Natural killer cell (primary cell): Measurements from ENCODE around the gene P2RX6. TPM values are rescaled to one million over a fixed set of nuclear protein-coding genes. Genes with fewer than 3 reads are reported as not detected.

Experiments used
- ATAC-seq, 3 donors: fragments of 150-1000 bp in 2 of 3; fragments of 200-7000 bp in 1 of 3; cut with Tn5 transposase; 1 replicate in 1 of 3; 2 replicates in 2 of 3; pipeline ENCODE4 v1.10.0; 2021; ENCODE audit warnings: mild to moderate bottlenecking in 2 of 3, moderate library complexity in 2 of 3
- DNase-seq, 2 donors: peaks; one replicate each; pipeline versions ENCODE4 v3.0.0 to v3.0.0-alpha.2; 2013 to 2021; ENCODE audit warnings: mixed read lengths in 1 of 2
- H3K27ac ChIP-seq: one replicate; pipeline ENCODE4 v1.5.1; 2013; ENCODE audit warnings: mild to moderate bottlenecking, low read length
- H3K27me3 ChIP-seq: one replicate; pipeline ENCODE4 v1.6.1; 2013; ENCODE audit warnings: low read length; ENCODE audit not compliant: control insufficient read depth, insufficient read depth
- H3K36me3 ChIP-seq: one replicate; pipeline ENCODE4 v1.6.1; 2013; ENCODE audit warnings: low read length; ENCODE audit not compliant: control insufficient read depth, insufficient read depth
- H3K4me1 ChIP-seq: one replicate; pipeline ENCODE4 v1.6.1; 2013; ENCODE audit warnings: low read length; ENCODE audit not compliant: control insufficient read depth, insufficient read depth
- H3K4me3 ChIP-seq: one replicate; pipeline ENCODE4 v1.5.1; 2013; ENCODE audit warnings: low read length
- H3K9me3 ChIP-seq: one replicate; pipeline ENCODE4 v1.6.1; 2013; ENCODE audit warnings: low read length; ENCODE audit not compliant: control insufficient read depth, insufficient read depth
- H3K27ac Mint-ChIP-seq, 2 donors: one replicate each; pipeline ENCODE4 v1.8.0; 2022; ENCODE audit warnings: mild to moderate bottlenecking in 2 of 2, mixed read lengths in 2 of 2, moderate library complexity in 1 of 2
- H3K27me3 Mint-ChIP-seq, 2 donors: one replicate each; pipeline ENCODE4 v1.8.0; 2022; ENCODE audit warnings: low read depth in 2 of 2, mixed read lengths in 2 of 2
- H3K36me3 Mint-ChIP-seq: one replicate; pipeline ENCODE4 v1.8.0; 2022; ENCODE audit warnings: mixed read lengths
- H3K4me1 Mint-ChIP-seq, 2 donors: one replicate each; pipeline ENCODE4 v1.8.0; 2022; ENCODE audit warnings: mixed read lengths in 2 of 2
- H3K4me3 Mint-ChIP-seq: one replicate; pipeline ENCODE4 v1.8.0; 2022; ENCODE audit warnings: mild to moderate bottlenecking, moderate library complexity, mixed read lengths
- H3K9me3 Mint-ChIP-seq, 2 donors: one replicate each; pipeline ENCODE4 v1.8.0; 2022; ENCODE audit warnings: mixed read lengths in 2 of 2
- CTCF ChIP-seq: fragments of 200-600 bp; IDR thresholded peaks from one replicate; pipeline ENCODE4 v1.8.0; 2022; ENCODE audit warnings: antibody characterized with exemption
- WGBS: methylation state at CpG from one replicate; pipeline ENCODE4 v1.1.7; 2013; ENCODE audit warnings: missing lambda C conversion rate; ENCODE audit not compliant: insufficient coverage; 5-methylcytosine and 5-hydroxymethylcytosine counted together
- intact Hi-C: fragments of 100-400 bp; cut with micrococcal nuclease; formaldehyde crosslinking; loops from one replicate; pipeline ENCODE4 v1.14.2; 2022
- total RNA-seq, 4 donors: library from RNA; stranded (reverse); fragments of 120-200 nt in 1 of 4; gene quantifications; one replicate each; pipeline versions ENCODE4 v1.2.3 to v1.2.4, GENCODE V29; 2013 to 2022

P2RX6 gene
- total RNA-seq, 3 donors from 2014 or later (not counting 1 experiment from before 2014, with no cell fraction given), result 0.14 to 0.93 (median 0.18) TPM

- intact Hi-C loops, result loop anchor here (5.0 kb wide), 1 partner anchor 93 kb away; the partner anchor contains the start of gene CRKL
- DNase-seq, result peak in 1 of 2 donors; percentile 63
Observed at GRCh38 chr22:21009638-21010425, 5.1 kb upstream of the P2RX6 start.

GRCh38 chr22:21010426-21011113, 4.4 kb upstream of the P2RX6 start:
- Mint-ChIP-seq H3K27ac (peak overlapping the region in 1 of 2 donors; percentile 25), H3K4me1 (peaks cover 16 to 23% of the 10 kb centered on the region in 2 donors), H3K9me3 (no peaks in the 10 kb centered on the region), H3K4me3 (no peak overlapping the region), H3K27me3 (no peaks in the 10 kb centered on the region), H3K36me3 (no peaks in the 10 kb centered on the region)
- DNase-seq (no peak), ATAC-seq (no peak)
- Histone ChIP-seq H3K27me3 (no peaks in the 10 kb centered on the region), H3K36me3 (no peaks in the 10 kb centered on the region), H3K27ac (no peak overlapping the region), H3K4me3 (no peak overlapping the region), H3K9me3 (no peaks in the 10 kb centered on the region), H3K4me1 (peaks cover 23% of the 10 kb centered on the region)
- 97% methylated on average over 3 of the region's 3 CpGs for WGBS
- TF ChIP-seq CTCF, result no peak
- intact Hi-C loops, result loop anchor here (5.0 kb wide), 1 partner anchor 93 kb away; the partner anchor contains the start of gene CRKL

More at GRCh38 chr22:21009638-21010425, 5.1 kb upstream of the P2RX6 start:
- Mint-ChIP-seq H3K27ac (no peak overlapping the region), H3K4me1 (peaks cover 11 to 16% of the 10 kb centered on the region in 2 donors), H3K36me3 (no peaks in the 10 kb centered on the region), H3K27me3 (no peaks in the 10 kb centered on the region), H3K9me3 (no peaks in the 10 kb centered on the region), H3K4me3 (no peak overlapping the region)
- Histone ChIP-seq H3K27me3 (no peaks in the 10 kb centered on the region), H3K4me1 (peaks cover 16% of the 10 kb centered on the region), H3K36me3 (no peaks in the 10 kb centered on the region), H3K9me3 (no peaks in the 10 kb centered on the region), H3K27ac (no peak overlapping the region), H3K4me3 (no peak overlapping the region)
- ATAC-seq, result no peak
- WGBS, result 82% methylated on average over 10 of the region's 10 CpGs
- TF ChIP-seq CTCF, result no peak

- Histone ChIP-seq H3K27me3 (no peaks in the 10 kb centered on the region), H3K9me3 (no peaks in the 10 kb centered on the region), H3K4me1 (peaks cover 29% of the 10 kb centered on the region), H3K4me3 (no peak overlapping the region), H3K27ac (peak overlapping the region; percentile 90), H3K36me3 (no peaks in the 10 kb centered on the region)
- TF ChIP-seq CTCF, result no peak
- Mint-ChIP-seq H3K27me3 (no peaks in the 10 kb centered on the region), H3K4me1 (peaks cover 16 to 31% of the 10 kb centered on the region in 2 donors), H3K4me3 (peak overlapping the region; percentile 95), H3K9me3 (no peaks in the 10 kb centered on the region), H3K36me3 (no peaks in the 10 kb centered on the region), H3K27ac (peak overlapping the region; percentile 95 to 97)
- ATAC-seq (no peak), DNase-seq (no peak)
- intact Hi-C loops, result loop anchor here (5.0 kb wide), 1 partner anchor 95 kb away; the partner anchor contains the start of gene CRKL
- 93% methylated on average over 14 of the region's 14 CpGs for WGBS
Observed at GRCh38 chr22:21012446-21013407, 2.2 kb upstream of the P2RX6 start.
